Caco-2 (cell line): ENCODE data around the gene BIRC7. TPM values are rescaled to one million over a fixed set of nuclear protein-coding genes. Genes with fewer than 3 reads are reported as not detected.

ENCODE experiments used
- BruUV-seq: library from RNA; stranded (reverse); fragments of 400-500 nt; replicated peaks from 2 replicates; lab custom pipeline; 2021; lab: Mats Ljungman, UMichigan
- CTCF ChIA-PET: fragments of 300-600 bp; sonication (Branson Sonifier 250); formaldehyde crosslinking; loops from one replicate; lab custom pipeline; 2022; ENCODE audit warnings: antibody characterized with exemption; lab: Charles Lee
- POLR2A ChIA-PET: fragments of 300-600 bp; sonication (Branson Sonifier 250); formaldehyde crosslinking; loops from one replicate; lab custom pipeline; 2022; ENCODE audit warnings: antibody characterized with exemption; lab: Charles Lee
- DNase-seq, 2 experiments: peaks; one replicate each; pipeline versions ENCODE4 v3.0.0 to v3.0.0-alpha.2; 2020 to 2022
- H3K27me3 ChIP-seq: replicated peaks from 2 replicates; pipeline ENCODE4 v1.6.0; 2011; ENCODE audit warnings: low read length; ENCODE audit not compliant: control insufficient read depth, insufficient read depth
- H3K36me3 ChIP-seq: 2 replicates; pipeline ENCODE4 v1.5.1; 2011; ENCODE audit warnings: low read length; ENCODE audit not compliant: control insufficient read depth, insufficient read depth
- H3K4me1 ChIP-seq: fragments of 250-450 bp; sonication (Bioruptor Pico); 2 replicates; pipeline ENCODE4 v1.5.1; 2020; ENCODE audit warnings: mild to moderate bottlenecking
- H3K4me3 ChIP-seq: 2 replicates; pipeline ENCODE4 v1.5.1; 2011; ENCODE audit warnings: low read depth, mild to moderate bottlenecking, control low read depth, low read length
- H3K9me3 ChIP-seq: fragments of 250-450 bp; sonication (Bioruptor Pico); 2 replicates; pipeline ENCODE4 v1.5.1; 2020; ENCODE audit warnings: mild to moderate bottlenecking, moderate library complexity
- H3K27ac Mint-ChIP-seq: one replicate; pipeline ENCODE4 v1.8.0; 2022; ENCODE audit warnings: mixed read lengths; ENCODE audit not compliant: unreplicated experiment
- H3K27me3 Mint-ChIP-seq: one replicate; pipeline ENCODE4 v1.8.0; 2022; ENCODE audit warnings: mixed read lengths; ENCODE audit not compliant: insufficient read depth, unreplicated experiment
- H3K36me3 Mint-ChIP-seq: one replicate; pipeline ENCODE4 v1.8.0; 2022; ENCODE audit warnings: mild to moderate bottlenecking, mixed read lengths; ENCODE audit not compliant: insufficient read depth, unreplicated experiment
- H3K4me1 Mint-ChIP-seq: one replicate; pipeline ENCODE4 v1.8.0; 2022; ENCODE audit warnings: low read depth, mixed read lengths; ENCODE audit not compliant: unreplicated experiment
- H3K4me3 Mint-ChIP-seq: one replicate; pipeline ENCODE4 v1.8.0; 2022; ENCODE audit warnings: mild to moderate bottlenecking, moderate library complexity, mixed read lengths; ENCODE audit not compliant: unreplicated experiment
- H3K9me3 Mint-ChIP-seq: one replicate; pipeline ENCODE4 v1.8.0; 2022; ENCODE audit warnings: mixed read lengths; ENCODE audit not compliant: unreplicated experiment
- CTCF ChIP-seq, 2 experiments: fragments of 200-600 bp in 1 of 2; IDR thresholded peaks; 1 replicate in 1 of 2; 2 replicates in 1 of 2; pipeline versions ENCODE4 v1.5.1 to v1.8.0; 2011 to 2022; ENCODE audit warnings: antibody characterized with exemption in 1 of 2, control low read depth in 1 of 2, inconsistent platforms in 1 of 2, low read depth in 1 of 2, low read length in 1 of 2, mild to moderate bottlenecking in 1 of 2, moderate library complexity in 1 of 2; ENCODE audit not compliant: insufficient read depth in 1 of 2, severe bottlenecking in 1 of 2, unreplicated experiment in 1 of 2
- intact Hi-C: fragments of 100-400 bp; cut with micrococcal nuclease; formaldehyde crosslinking; loops from one replicate; pipeline ENCODE4 v1.10.0; 2022; ENCODE audit not compliant: unreplicated experiment
- total RNA-seq: library from RNA; stranded (reverse); gene quantifications from 2 replicates; pipeline ENCODE4 v1.2.3, GENCODE V29; 2022

The BIRC7 gene
- total RNA-seq, 1 experiment from 2014 or later: 0.54 TPM

- DNase-seq: no peak
- no peak overlapping the region for H3K27ac Mint-ChIP-seq
- Histone ChIP-seq H3K4me3 (no peak overlapping the region), H3K9me3 (no peaks in the 10 kb centered on the region), H3K27me3 (no peaks in the 10 kb centered on the region), H3K4me1 (peaks cover 46% of the 10 kb centered on the region), H3K36me3 (peaks cover 2% of the 10 kb centered on the region; the same call in 1 of the 2 replicates)
- intact Hi-C loops: no loop called here
- no peaks in the 10 kb centered on the region for H3K27me3 Mint-ChIP-seq
- CTCF ChIA-PET: interaction anchor here (0.9 to 1.6 kb wide), 2 partner anchors 27 to 43 kb away, joined by 4 to 6 read pairs; no protein-coding TSS in a partner anchor
- no TSS peak for BruUV-seq
- peaks cover 48% of the 10 kb centered on the region for H3K4me1 Mint-ChIP-seq
- no peak for TF ChIP-seq CTCF (IDR thresholded peaks at IDR 0.05; ENCODE audit: insufficient read depth in 1 of 2, low read depth in 1 of 2, low read length in 1 of 2, severe bottlenecking in 1 of 2, unreplicated experiment in 1 of 2)
- POLR2A ChIA-PET: no interaction called here
- no peak overlapping the region for H3K4me3 Mint-ChIP-seq
- no peaks in the 10 kb centered on the region for H3K9me3 Mint-ChIP-seq
- H3K36me3 Mint-ChIP-seq: no peaks in the 10 kb centered on the region
These were observed 30.3 kb downstream of the BIRC7 start for GRCh38 chr20:63265891-63266515.

- H3K36me3 Mint-ChIP-seq: no peaks in the 10 kb centered on the region
- no peaks in the 10 kb centered on the region for H3K9me3 Mint-ChIP-seq
- H3K27me3 Mint-ChIP-seq: no peaks in the 10 kb centered on the region
- Histone ChIP-seq H3K4me1 (peaks cover 33% of the 10 kb centered on the region), H3K4me3 (no peak overlapping the region), H3K36me3 (peaks cover 2% of the 10 kb centered on the region; the same call in 1 of the 2 replicates), H3K9me3 (no peaks in the 10 kb centered on the region), H3K27me3 (no peaks in the 10 kb centered on the region)
- ChIA-PET POLR2A (no interaction called here), CTCF (no interaction called here)
- BruUV-seq: no TSS peak
- peak overlapping the region; percentile 36 for H3K27ac Mint-ChIP-seq
- peaks cover 39% of the 10 kb centered on the region for H3K4me1 Mint-ChIP-seq
- no peak overlapping the region for H3K4me3 Mint-ChIP-seq
- DNase-seq: peak; percentile 58 to 80
- intact Hi-C loops: no loop called here
- TF ChIP-seq CTCF (IDR thresholded peaks at IDR 0.05; ENCODE audit: insufficient read depth in 1 of 2, low read depth in 1 of 2, low read length in 1 of 2, severe bottlenecking in 1 of 2, unreplicated experiment in 1 of 2): no peak
These were observed 32.0 kb downstream of the BIRC7 start for GRCh38 chr20:63267691-63268090.

GRCh38 chr20:63268256-63268655, 32.6 kb downstream of the BIRC7 start:
- no peak for DNase-seq
- no peaks in the 10 kb centered on the region for H3K9me3 Mint-ChIP-seq
- CTCF ChIA-PET: interaction anchor here (0.9 to 1.3 kb wide), 2 partner anchors 34 to 45 kb away, joined by 3 to 6 read pairs; no protein-coding TSS in a partner anchor
- Histone ChIP-seq H3K36me3 (peaks cover 2% of the 10 kb centered on the region; the same call in 1 of the 2 replicates), H3K27me3 (no peaks in the 10 kb centered on the region), H3K4me1 (peaks cover 28% of the 10 kb centered on the region), H3K4me3 (no peak overlapping the region), H3K9me3 (no peaks in the 10 kb centered on the region)
- BruUV-seq: no TSS peak
- intact Hi-C loops: no loop called here
- peak overlapping the region; percentile 36 for H3K27ac Mint-ChIP-seq
- H3K4me1 Mint-ChIP-seq: peaks cover 33% of the 10 kb centered on the region
- POLR2A ChIA-PET: no interaction called here
- no peaks in the 10 kb centered on the region for H3K27me3 Mint-ChIP-seq
- TF ChIP-seq CTCF (IDR thresholded peaks at IDR 0.05; ENCODE audit: insufficient read depth in 1 of 2, low read depth in 1 of 2, low read length in 1 of 2, severe bottlenecking in 1 of 2, unreplicated experiment in 1 of 2): no peak
- H3K36me3 Mint-ChIP-seq: peaks cover 4% of the 10 kb centered on the region
- H3K4me3 Mint-ChIP-seq: no peak overlapping the region
